H9 (cell line): ENCODE measurements around the gene ZBTB20. TPM values are rescaled to one million over a fixed set of nuclear protein-coding genes. Genes with fewer than 3 reads are reported as not detected.

Experiments
- DNase-seq: peaks from one replicate; pipeline ENCODE4 v3.0.0-alpha.2; 2017
- H2AFZ ChIP-seq: one replicate; pipeline ENCODE4 v1.6.1; 2013; ENCODE audit warnings: mild to moderate bottlenecking, low read length, control low read depth, moderate library complexity
- H2AK5ac ChIP-seq: 2 replicates; pipeline ENCODE4 v1.6.1; 2013; ENCODE audit warnings: low read length, control low read depth, mixed read lengths; ENCODE audit not compliant: insufficient read length
- H2BK120ac ChIP-seq: one replicate; pipeline ENCODE4 v1.6.1; 2013; ENCODE audit warnings: low read depth, mild to moderate bottlenecking, low read length, control low read depth, inconsistent platforms; ENCODE audit not compliant: poor library complexity, severe bottlenecking
- H2BK12ac ChIP-seq: 2 replicates; pipeline ENCODE4 v1.6.1; 2013; ENCODE audit warnings: low read length, control low read depth, mixed read lengths, low read depth; ENCODE audit not compliant: insufficient read length
- H2BK15ac ChIP-seq: 2 replicates; pipeline ENCODE4 v1.6.1; 2013; ENCODE audit warnings: low read depth, low read length, control low read depth
- H2BK20ac ChIP-seq: one replicate; pipeline ENCODE4 v1.6.1; 2013; ENCODE audit warnings: low read depth, mild to moderate bottlenecking, low read length, control low read depth, inconsistent platforms; ENCODE audit not compliant: poor library complexity, severe bottlenecking
- H2BK5ac ChIP-seq: 2 replicates; pipeline ENCODE4 v1.6.1; 2013; ENCODE audit warnings: low read length, control low read depth, mixed read lengths; ENCODE audit not compliant: insufficient read length
- H3K14ac ChIP-seq: 2 replicates; pipeline ENCODE4 v1.6.1; 2013; ENCODE audit warnings: low read length, control low read depth; ENCODE audit not compliant: insufficient read depth
- H3K18ac ChIP-seq: 2 replicates; pipeline ENCODE4 v1.6.1; 2013; ENCODE audit warnings: low read depth, mild to moderate bottlenecking, mixed read lengths, low read length, control low read depth; ENCODE audit not compliant: insufficient read length
- H3K23ac ChIP-seq: 2 replicates; pipeline ENCODE4 v1.6.1; 2013; ENCODE audit warnings: low read length, control low read depth, mixed read lengths, low read depth; ENCODE audit not compliant: insufficient read length
- H3K23me2 ChIP-seq: 2 replicates; pipeline ENCODE4 v1.6.1; 2013; ENCODE audit warnings: low read depth, mild to moderate bottlenecking, mixed read lengths, low read length, control low read depth; ENCODE audit not compliant: insufficient read length, poor library complexity, severe bottlenecking
- H3K27ac ChIP-seq: 2 replicates; pipeline ENCODE4 v1.5.1; 2013; ENCODE audit warnings: low read length, control low read depth, mixed read lengths, low read depth; ENCODE audit not compliant: insufficient read length
- H3K27me3 ChIP-seq: 2 replicates; pipeline ENCODE4 v1.6.1; 2013; ENCODE audit warnings: low read length, control low read depth, inconsistent platforms; ENCODE audit not compliant: insufficient read depth
- H3K4ac ChIP-seq: 2 replicates; pipeline ENCODE4 v1.6.1; 2013; ENCODE audit warnings: low read depth, mild to moderate bottlenecking, control low read depth, inconsistent platforms, low read length, moderate library complexity
- H3K4me1 ChIP-seq: 2 replicates; pipeline ENCODE4 v1.6.1; 2013; ENCODE audit warnings: low read length, control low read depth, inconsistent platforms; ENCODE audit not compliant: insufficient read depth
- H3K4me2 ChIP-seq: 2 replicates; pipeline ENCODE4 v1.6.1; 2013; ENCODE audit warnings: low read length, control low read depth, mixed read lengths; ENCODE audit not compliant: insufficient read length, insufficient read depth
- H3K56ac ChIP-seq: 2 replicates; pipeline ENCODE4 v1.6.1; 2013; ENCODE audit warnings: low read depth, mild to moderate bottlenecking, mixed read lengths, low read length, control low read depth; ENCODE audit not compliant: insufficient read length
- H3K79me1 ChIP-seq: 2 replicates; pipeline ENCODE4 v1.6.1; 2013; ENCODE audit warnings: low read depth, mild to moderate bottlenecking, moderate library complexity, low read length, control low read depth, inconsistent platforms; ENCODE audit not compliant: insufficient read depth, poor library complexity, severe bottlenecking
- H3K79me2 ChIP-seq: 2 replicates; pipeline ENCODE4 v1.6.1; 2013; ENCODE audit warnings: low read length, control low read depth, inconsistent platforms; ENCODE audit not compliant: insufficient read depth
- H3K9ac ChIP-seq: 2 replicates; pipeline ENCODE4 v1.6.1; 2013; ENCODE audit warnings: low read length, control low read depth, mixed read lengths; ENCODE audit not compliant: insufficient read length; ENCODE audit errors: extremely low read depth
- H3K9me3 ChIP-seq: one replicate; pipeline ENCODE4 v1.6.1; 2013; ENCODE audit warnings: low read depth, low read length, inconsistent platforms; ENCODE audit not compliant: control insufficient read depth
- H3T11ph ChIP-seq: one replicate; pipeline ENCODE4 v1.6.1; 2013; ENCODE audit warnings: mild to moderate bottlenecking, low read length, control low read depth, inconsistent platforms
- H4K20me1 ChIP-seq: one replicate; pipeline ENCODE4 v1.6.1; 2013; ENCODE audit not compliant: control insufficient read depth, insufficient read length, insufficient read depth
- H4K5ac ChIP-seq: 2 replicates; pipeline ENCODE4 v1.6.1; 2013; ENCODE audit warnings: low read depth, mild to moderate bottlenecking, mixed read lengths, low read length, control low read depth; ENCODE audit not compliant: insufficient read length
- H4K8ac ChIP-seq: replicated peaks from 2 replicates; pipeline ENCODE4 v1.6.1; 2013; ENCODE audit warnings: low read length, control low read depth, mixed read lengths, low read depth; ENCODE audit not compliant: insufficient read length
- H4K91ac ChIP-seq: 2 replicates; pipeline ENCODE4 v1.6.1; 2013; ENCODE audit warnings: low read depth, mild to moderate bottlenecking, moderate library complexity, mixed read lengths, low read length, control low read depth; ENCODE audit not compliant: insufficient read length
- H3K27ac Mint-ChIP-seq, 3 experiments: 2 replicates in 2 of 3; 3 replicates in 1 of 3; pipeline ENCODE4 v1.8.0; 2020 to 2021; ENCODE audit warnings: mixed read lengths in 3 of 3, mild to moderate bottlenecking in 1 of 3, moderate library complexity in 1 of 3
- H3K27me3 Mint-ChIP-seq: 2 replicates; pipeline ENCODE4 v1.8.0; 2021; ENCODE audit warnings: low read depth, mild to moderate bottlenecking, moderate library complexity, mixed read lengths
- H3K36me3 Mint-ChIP-seq, 3 experiments: 2 replicates in 2 of 3; 3 replicates in 1 of 3; pipeline ENCODE4 v1.8.0; 2020 to 2021; ENCODE audit warnings: low read depth in 3 of 3, mixed read lengths in 3 of 3; ENCODE audit not compliant: insufficient read depth in 1 of 3
- H3K4me1 Mint-ChIP-seq, 2 experiments: 2 replicates each; pipeline ENCODE4 v1.8.0; 2020; ENCODE audit warnings: mixed read lengths in 2 of 2
- H3K4me3 Mint-ChIP-seq, 2 experiments: 2 replicates in 1 of 2; 3 replicates in 1 of 2; pipeline ENCODE4 v1.8.0; 2020 to 2021; ENCODE audit warnings: mild to moderate bottlenecking in 2 of 2, mixed read lengths in 2 of 2, moderate library complexity in 1 of 2
- H3K9me3 Mint-ChIP-seq, 2 experiments: 2 replicates in 1 of 2; 3 replicates in 1 of 2; pipeline ENCODE4 v1.8.0; 2020; ENCODE audit warnings: mild to moderate bottlenecking in 2 of 2, mixed read lengths in 2 of 2, moderate library complexity in 1 of 2
- CTCF ChIP-seq: fragments of 200-600 bp; sonication (generic); conservative IDR thresholded peaks from 3 replicates; pipeline ENCODE4 v1.8.0; 2021; ENCODE audit warnings: antibody characterized with exemption, mild to moderate bottlenecking
- WGBS: extraction: QIAGEN DNeasy Blood & Tissue Kit; methylation state at CpG from one replicate; pipeline ENCODE4 v1.1.7; 2013; ENCODE audit warnings: missing lambda C conversion rate, low lambda C conversion rate, mixed read lengths; ENCODE audit not compliant: insufficient read length; ENCODE audit errors: extremely low coverage; 5-methylcytosine and 5-hydroxymethylcytosine counted together
- total RNA-seq: library from RNA; stranded (reverse); gene quantifications from 2 replicates; pipeline ENCODE4 v1.2.1, GENCODE V29; 2021

The ZBTB20 gene
- total RNA-seq, 1 experiment from 2014 or later = 0.70 TPM

GRCh38 chr3:115086344-115086743 is 60.7 kb downstream of the ZBTB20 start:
- DNase-seq = no peak
- H3T11ph ChIP-seq = no peak overlapping the region
- no peak overlapping the region for H4K91ac ChIP-seq
- no peak overlapping the region for H3K27ac ChIP-seq
- H3K36me3 Mint-ChIP-seq = no peaks in the 10 kb centered on the region
- H3K4me2 ChIP-seq = no peak overlapping the region
- no peak overlapping the region for H3K14ac ChIP-seq
- H2BK15ac ChIP-seq = no peak overlapping the region
- no peaks in the 10 kb centered on the region for H3K79me1 ChIP-seq
- no peak overlapping the region for H2BK120ac ChIP-seq
- H3K79me2 ChIP-seq = no peaks in the 10 kb centered on the region
- no peak overlapping the region for H3K23ac ChIP-seq
- no peak overlapping the region for H2BK12ac ChIP-seq
- H2AFZ ChIP-seq = no peak overlapping the region
- TF ChIP-seq CTCF = no peak
- no peaks in the 10 kb centered on the region; the same call in 1 of the 2 replicates for H3K4me1 ChIP-seq
- no peak overlapping the region for H3K56ac ChIP-seq
- H4K8ac ChIP-seq = no peak overlapping the region
- no peaks in the 10 kb centered on the region for H4K20me1 ChIP-seq
- H3K27me3 Mint-ChIP-seq = no peaks in the 10 kb centered on the region
- no peaks in the 10 kb centered on the region for H3K9me3 ChIP-seq
- no peak overlapping the region for H3K4ac ChIP-seq
- H3K4me1 Mint-ChIP-seq = peaks cover 13 to 15% of the 10 kb centered on the region in 2 experiments; a peak in 3 of 4 replicates
- no CpG with 5 or more reads among the region's 2 CpGs for WGBS
- H2AK5ac ChIP-seq = no peak overlapping the region
- no peak overlapping the region for H2BK20ac ChIP-seq
- H2BK5ac ChIP-seq = no peak overlapping the region
- no peak overlapping the region for H3K9ac ChIP-seq
- H3K9me3 Mint-ChIP-seq = no peaks in the 10 kb centered on the region
- no peaks in the 10 kb centered on the region for H3K27me3 ChIP-seq
- H3K23me2 ChIP-seq = no peaks in the 10 kb centered on the region
- no peak overlapping the region for H3K18ac ChIP-seq
- H3K4me3 Mint-ChIP-seq = no peak overlapping the region
- no peak overlapping the region for H3K27ac Mint-ChIP-seq
- no peak overlapping the region for H4K5ac ChIP-seq
